ENCODE data around the gene BRMS1.
"Not testable (repeated sequence)": the region's sequence is repeated elsewhere in the genome, so short reads cannot be mapped to it uniquely, and the experiment has no call there.

Gene BRMS1

GRCh38 chr11:66360406-66361073, 15.6 kb upstream of the BRMS1 start:
- H3K4me3 ChIP-seq (ENCODE audit: low read length) = no peak overlapping the region
- DNase-seq (ENCODE audit: low read depth) = no peak
- no peak for TF ChIP-seq CTCF (conservative IDR thresholded peaks at IDR 0.05; ENCODE audit: low read depth, low read length)

GRCh38 chr11:66359662-66360087, 14.8 kb upstream of the BRMS1 start:
- DNase-seq (ENCODE audit: low read depth) = no peak

GRCh38 chr11:66350560-66351235, 5.8 kb upstream of the BRMS1 start:
- H3K4me3 ChIP-seq (ENCODE audit: low read length); DNase-seq (ENCODE audit: low read depth): not testable (repeated sequence)

More at GRCh38 chr11:66359662-66360087, 14.8 kb upstream of the BRMS1 start:
- no peak overlapping the region for H3K4me3 ChIP-seq (ENCODE audit: low read length)
- no peak for TF ChIP-seq CTCF (conservative IDR thresholded peaks at IDR 0.05; ENCODE audit: low read depth, low read length)

GRCh38 chr11:66349084-66349386, 4.1 kb upstream of the BRMS1 start:
- no peak overlapping the region for H3K4me3 ChIP-seq (ENCODE audit: low read length)
- no peak for TF ChIP-seq CTCF (conservative IDR thresholded peaks at IDR 0.05; ENCODE audit: low read depth, low read length)
- no peak for DNase-seq (ENCODE audit: low read depth)

GRCh38 chr11:66347425-66348276, 2.7 kb upstream of the BRMS1 start, which contains the start of gene B4GAT1:
B4GAT1 (minus strand) TSS chr11:66347629; CDS start chr11:66347545, 84 bp downstream.
- peak within 1 kb of the TSS; percentile 92 for H3K4me3 ChIP-seq (ENCODE audit: low read length)
- DNase-seq (ENCODE audit: low read depth) = peak; percentile 47
- no peak for TF ChIP-seq CTCF (conservative IDR thresholded peaks at IDR 0.05; ENCODE audit: low read depth, low read length)

GRCh38 chr11:66346476-66347424, 1.8 kb upstream of the BRMS1 start:
- H3K4me3 ChIP-seq (ENCODE audit: low read length) = peak overlapping the region; percentile 92
- DNase-seq (ENCODE audit: low read depth) = no peak
- no peak for TF ChIP-seq CTCF (conservative IDR thresholded peaks at IDR 0.05; ENCODE audit: low read depth, low read length)

- H3K4me3 ChIP-seq (ENCODE audit: low read length) = peak overlapping the region; percentile 96
- no peak for DNase-seq (ENCODE audit: low read depth)
- TF ChIP-seq CTCF (conservative IDR thresholded peaks at IDR 0.05; ENCODE audit: low read depth, low read length) = no peak
Measured at GRCh38 chr11:66345316-66345649, 379 bp upstream of the BRMS1 start.
